HepG2 (cell line): ENCODE data around the gene UBE2Q1. TPM values are rescaled to one million over a fixed set of nuclear protein-coding genes. Genes with fewer than 3 reads are reported as not detected.

Source experiments
- ARID5B ChIP-seq: IDR thresholded peaks from 2 replicates; pipeline ENCODE4 v1.4.0; 2020; ENCODE audit warnings: mild to moderate bottlenecking, missing genetic modification reagents
- CSRNP2 ChIP-seq: sonication (generic); formaldehyde crosslinking; conservative IDR thresholded peaks from 2 replicates; pipeline ENCODE4 v1.8.0; 2022; ENCODE audit warnings: low read depth, missing genetic modification reagents
- ELF1 ChIP-seq: sonication (generic); formaldehyde crosslinking; IDR thresholded peaks from 2 replicates; pipeline ENCODE4 v1.4.0; 2020; ENCODE audit warnings: missing genetic modification reagents
- GABPA ChIP-seq, 2 experiments: IDR thresholded peaks; 2 replicates each; pipeline ENCODE4 v1.6.1; 2011 to 2016; ENCODE audit warnings: low read depth in 2 of 2, low read length in 1 of 2, missing biosample characterization in 1 of 2, missing genetic modification characterization in 1 of 2
- KDM5A ChIP-seq: fragments of 200-600 bp; sonication (generic); IDR thresholded peaks from 2 replicates; pipeline ENCODE4 v1.7.0; 2018; ENCODE audit warnings: antibody characterized with exemption, mild to moderate bottlenecking, low read length, borderline replicate concordance
- MIER2 ChIP-seq: IDR thresholded peaks from 2 replicates; pipeline ENCODE4 v1.6.1; 2016; ENCODE audit warnings: missing biosample characterization, missing genetic modification reagents
- PCBP2 ChIP-seq: fragments of 200-400 bp; formaldehyde crosslinking; optimal IDR thresholded peaks from 2 replicates; pipeline ENCODE3; 2018; ENCODE audit warnings: low read length, low read depth; ENCODE audit not compliant: poor library complexity, severe bottlenecking
- STAT6 ChIP-seq: sonication (generic); formaldehyde crosslinking; IDR thresholded peaks from 2 replicates; pipeline ENCODE4 v1.4.0; 2020; ENCODE audit warnings: missing genetic modification reagents, mild to moderate bottlenecking, borderline replicate concordance
- TIGD3 ChIP-seq: sonication (generic); formaldehyde crosslinking; IDR thresholded peaks from 2 replicates; pipeline ENCODE4 v1.5.1; 2020; ENCODE audit warnings: mild to moderate bottlenecking, missing genetic modification reagents, borderline replicate concordance
- ZFY ChIP-seq: sonication (generic); formaldehyde crosslinking; IDR thresholded peaks from 2 replicates; pipeline ENCODE4 v1.4.0; 2020; ENCODE audit warnings: missing genetic modification reagents
- ZNF235 ChIP-seq: sonication (generic); formaldehyde crosslinking; IDR thresholded peaks from 2 replicates; pipeline ENCODE4 v1.8.1; 2023; ENCODE audit warnings: mild to moderate bottlenecking, missing genetic modification reagents, borderline replicate concordance
- ZNF34 ChIP-seq: sonication (generic); formaldehyde crosslinking; IDR thresholded peaks from 2 replicates; pipeline ENCODE4 v1.4.0; 2020; ENCODE audit warnings: mild to moderate bottlenecking, missing genetic modification reagents, borderline replicate concordance
- ZNF567 ChIP-seq: sonication (generic); formaldehyde crosslinking; IDR thresholded peaks from 2 replicates; pipeline ENCODE4 v1.8.1; 2023; ENCODE audit warnings: mild to moderate bottlenecking, missing genetic modification reagents, borderline replicate concordance
- polyA plus RNA-seq, 8 experiments: library from polyadenylated mRNA; depleted of rRNA in 3 of 8; stranded (reverse) in 7 of 8; unstranded in 1 of 8; fragments of >200 nt; fragmentation: Illumina TruSeq in 4 of 8; extraction: Trizol in 4 of 8; gene quantifications; 2 replicates each; pipeline versions ENCODE4 v1.2.1 to v1.2.3, GENCODE V29; 2011 to 2016; ENCODE audit warnings: low read depth in 4 of 8, missing spikeins in 1 of 8, mixed read lengths in 1 of 8; ENCODE audit not compliant: insufficient read depth in 1 of 8
- total RNA-seq, 5 experiments: library from RNA; depleted of rRNA; stranded (reverse); fragments of >200 nt; fragmentation: Illumina TruSeq; extraction: Trizol; gene quantifications; 2 replicates each; pipeline ENCODE4 v1.2.3, GENCODE V29; 2016; ENCODE audit warnings: low read depth in 1 of 5

Gene UBE2Q1
- total and polyA plus RNA-seq, 2 of the 13 experiments (the other 11 are each of a cell fraction or from before 2014, with no cell fraction given), result 11.7 to 41.7 TPM

- TF ChIP-seq PCBP2, result no peak
- peak; percentile 59; the same call in 1 of the 2 replicates for TF ChIP-seq MIER2
- 0 out of 2 replicates have a peak, but pooled peaks have one; percentile 21 for TF ChIP-seq ARID5B (CRISPR knock-in tag)
- TF ChIP-seq ZNF567 (CRISPR knock-in tag), result no peak
- TF ChIP-seq ZNF235 (CRISPR knock-in tag), result no peak
- TF ChIP-seq ZNF34 (CRISPR knock-in tag), result 0 out of 2 replicates have a peak, but pooled peaks have one; percentile 0
- TF ChIP-seq ZFY (CRISPR knock-in tag), result peak; percentile 25; the same call in 1 of the 2 replicates
- TF ChIP-seq GABPA (IDR thresholded peaks at IDR 0.05; ENCODE audit: low read depth, low read length), result no peak
- peak; percentile 39; the same call in 1 of the 2 replicates for TF ChIP-seq GABPA (CRISPR knock-in tag; IDR thresholded peaks at IDR 0.05; ENCODE audit: low read depth)
- TF ChIP-seq ELF1 (CRISPR knock-in tag), result 0 out of 2 replicates have a peak, but pooled peaks have one; percentile 17
- TF ChIP-seq KDM5A, result peak; percentile 17; the same call in 1 of the 2 replicates
- TF ChIP-seq STAT6, result no peak; the same call in 1 of the 2 replicates
- TF ChIP-seq TIGD3, result no peak
- TF ChIP-seq CSRNP2 (CRISPR knock-in tag), result no peak
These were observed 1.1 kb upstream of the UBE2Q1 start (continued) for GRCh38 chr1:154559466-154560044.
